Testis (tissue), 3 donors: ENCODE results near the gene KCNJ16. TPM values are rescaled to one million over a fixed set of nuclear protein-coding genes. Genes with fewer than 3 reads are reported as not detected.

Source experiments
- DNase-seq: peaks from one replicate; pipeline ENCODE4 v3.0.0-alpha.2; 2019
- H3K27ac ChIP-seq, 2 donors: fragments of 200-600 bp; sonication (generic); one replicate each; pipeline ENCODE4 v1.5.1; 2019
- H3K27me3 ChIP-seq: fragments of 200-600 bp; sonication (generic); one replicate; pipeline ENCODE4 v1.5.1; 2019
- H3K36me3 ChIP-seq: fragments of 200-600 bp; sonication (generic); one replicate; pipeline ENCODE4 v1.5.1; 2017; ENCODE audit warnings: low read depth; ENCODE audit errors: missing control alignments
- H3K4me1 ChIP-seq: fragments of 200-600 bp; sonication (generic); one replicate; pipeline ENCODE4 v1.5.1; 2019
- H3K4me3 ChIP-seq, 2 donors: fragments of 200-600 bp; sonication (generic); one replicate each; pipeline ENCODE4 v1.5.1; 2017 to 2019
- H3K9me3 ChIP-seq: fragments of 200-600 bp; sonication (generic); one replicate; pipeline ENCODE4 v1.5.1; 2017
- POLR2A ChIP-seq: fragments of 450-650 bp; IDR thresholded peaks from one replicate; pipeline ENCODE4 v1.6.1; 2017; ENCODE audit warnings: antibody characterized with exemption, mild to moderate bottlenecking, moderate library complexity
- WGBS, 2 donors: methylation state at CpG; one replicate each; pipeline ENCODE4 v1.1.5; 2018; 5-methylcytosine and 5-hydroxymethylcytosine counted together
- intact Hi-C: fragments of 100-400 bp; cut with DNase I; formaldehyde crosslinking; loops from one replicate; pipeline ENCODE4 v1.15.1; 2023; ENCODE audit warnings: low total_unique reads
- polyA plus RNA-seq: library from polyadenylated mRNA; stranded (reverse); fragments of 350-450 nt; fragmentation: Illumina TruSeq; extraction: RNeasy Lipid Tissue Mini Kit (QIAGEN cat#74804); gene quantifications from one replicate; pipeline ENCODE4 v1.2.3, GENCODE V29; 2014; ENCODE audit warnings: low read depth, low replicate concordance; ENCODE audit not compliant: insufficient read depth
- total RNA-seq, 2 donors: library from RNA; depleted of rRNA; stranded (reverse); fragments of >200 nt; gene quantifications; one replicate each; pipeline ENCODE4 v1.2.3, GENCODE V29; 2016
- TF ChIP-seq, protein P1 (sequence below), 3 experiments: fragments of 450-650 bp in 2 of 3; fragments of 200-600 bp in 1 of 3; sonication (generic) in 1 of 3; IDR thresholded peaks; one replicate each; pipeline ENCODE4 v1.5.1; 2016 to 2019; ENCODE audit warnings: antibody characterized with exemption in 3 of 3, mild to moderate bottlenecking in 2 of 3, moderate library complexity in 1 of 3

Gene KCNJ16
- total and polyA plus RNA-seq, 3 donors from 2014 or later = 2.0 to 3.7 (median 2.2) TPM

DNA sequence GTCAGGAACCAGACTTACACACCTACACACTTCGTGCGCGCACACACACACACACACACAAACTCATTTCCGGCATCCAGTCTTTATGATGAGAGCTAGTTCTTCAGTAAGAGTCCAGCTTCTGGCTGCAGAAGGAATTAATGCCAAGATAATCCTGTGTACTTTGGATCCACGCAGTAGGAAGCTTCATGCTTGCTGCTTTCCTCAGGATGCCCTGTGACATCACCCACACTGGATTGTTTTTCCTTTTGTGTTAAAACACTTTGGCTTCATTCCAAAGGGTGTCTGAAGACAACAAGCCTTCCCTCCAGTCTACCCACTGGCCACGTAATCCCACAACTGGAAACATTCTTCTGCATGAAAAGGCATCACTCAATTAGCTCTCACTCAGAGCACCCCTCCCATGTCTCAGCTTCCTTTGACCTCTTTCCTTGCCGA is 35.4 kb downstream of the KCNJ16 start:
- intact Hi-C loops = no loop called here
- DNase-seq = no peak
- H3K9me3 ChIP-seq = no peaks in the 10 kb centered on the region
- H3K27me3 ChIP-seq = no peaks in the 10 kb centered on the region
- peaks cover 8% of the 10 kb centered on the region for H3K4me1 ChIP-seq
- no peak overlapping the region for H3K27ac ChIP-seq
- TF ChIP-seq, protein P1, sequence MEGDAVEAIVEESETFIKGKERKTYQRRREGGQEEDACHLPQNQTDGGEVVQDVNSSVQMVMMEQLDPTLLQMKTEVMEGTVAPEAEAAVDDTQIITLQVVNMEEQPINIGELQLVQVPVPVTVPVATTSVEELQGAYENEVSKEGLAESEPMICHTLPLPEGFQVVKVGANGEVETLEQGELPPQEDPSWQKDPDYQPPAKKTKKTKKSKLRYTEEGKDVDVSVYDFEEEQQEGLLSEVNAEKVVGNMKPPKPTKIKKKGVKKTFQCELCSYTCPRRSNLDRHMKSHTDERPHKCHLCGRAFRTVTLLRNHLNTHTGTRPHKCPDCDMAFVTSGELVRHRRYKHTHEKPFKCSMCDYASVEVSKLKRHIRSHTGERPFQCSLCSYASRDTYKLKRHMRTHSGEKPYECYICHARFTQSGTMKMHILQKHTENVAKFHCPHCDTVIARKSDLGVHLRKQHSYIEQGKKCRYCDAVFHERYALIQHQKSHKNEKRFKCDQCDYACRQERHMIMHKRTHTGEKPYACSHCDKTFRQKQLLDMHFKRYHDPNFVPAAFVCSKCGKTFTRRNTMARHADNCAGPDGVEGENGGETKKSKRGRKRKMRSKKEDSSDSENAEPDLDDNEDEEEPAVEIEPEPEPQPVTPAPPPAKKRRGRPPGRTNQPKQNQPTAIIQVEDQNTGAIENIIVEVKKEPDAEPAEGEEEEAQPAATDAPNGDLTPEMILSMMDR (IDR thresholded peaks at IDR 0.05) = no peak
- TF ChIP-seq POLR2A = no peak
- H3K36me3 ChIP-seq = no peaks in the 10 kb centered on the region
- no peak overlapping the region for H3K4me3 ChIP-seq
- 38 to 55% methylated on average over 6 to 7 of the region's 7 CpGs for WGBS, 2 donors

GRCh38 chr17:70111201-70111600 is 36.2 kb downstream of the KCNJ16 start:
- DNase-seq = no peak
- no peaks in the 10 kb centered on the region for H3K9me3 ChIP-seq
- no peak overlapping the region for H3K27ac ChIP-seq
- no peaks in the 10 kb centered on the region for H3K36me3 ChIP-seq
- TF ChIP-seq, protein P1 (IDR thresholded peaks at IDR 0.05) = no peak
- TF ChIP-seq POLR2A = no peak
- intact Hi-C loops = no loop called here
- 85 to 94% methylated on average over 4 of the region's 4 CpGs for WGBS, 2 donors
- no peaks in the 10 kb centered on the region for H3K27me3 ChIP-seq
- H3K4me3 ChIP-seq = no peak overlapping the region
- H3K4me1 ChIP-seq = peaks cover 8% of the 10 kb centered on the region

DNA sequence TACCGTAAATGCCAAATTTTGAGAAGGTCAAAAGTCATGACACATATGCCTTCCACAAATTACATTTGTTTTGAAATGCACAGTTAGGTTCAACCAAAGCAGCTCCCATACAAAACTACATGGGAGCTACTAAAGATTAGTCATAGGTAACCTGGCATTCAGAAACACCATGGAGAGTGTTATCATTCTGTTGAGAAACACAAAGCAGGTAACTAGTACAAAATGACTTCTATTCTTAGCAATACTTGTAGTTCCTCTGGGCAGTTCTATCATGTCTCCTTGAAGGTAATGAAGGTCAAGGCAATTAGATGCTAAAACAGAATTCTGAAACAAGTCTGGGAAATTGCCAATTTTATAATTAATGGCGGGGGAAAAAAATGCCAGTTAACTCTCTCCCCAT is 39.4 kb downstream of the KCNJ16 start:
- no peak for DNase-seq
- WGBS, 2 donors = 72 to 81% methylated on average over 2 of the region's 2 CpGs
- H3K4me3 ChIP-seq = no peak overlapping the region
- intact Hi-C loops = no loop called here
- no peak overlapping the region for H3K27ac ChIP-seq
- H3K36me3 ChIP-seq = no peaks in the 10 kb centered on the region
- no peaks in the 10 kb centered on the region for H3K27me3 ChIP-seq
- no peaks in the 10 kb centered on the region for H3K9me3 ChIP-seq
- no peak for TF ChIP-seq POLR2A
- TF ChIP-seq, protein P1 (IDR thresholded peaks at IDR 0.05) = no peak
- H3K4me1 ChIP-seq = peaks cover 8% of the 10 kb centered on the region

DNA sequence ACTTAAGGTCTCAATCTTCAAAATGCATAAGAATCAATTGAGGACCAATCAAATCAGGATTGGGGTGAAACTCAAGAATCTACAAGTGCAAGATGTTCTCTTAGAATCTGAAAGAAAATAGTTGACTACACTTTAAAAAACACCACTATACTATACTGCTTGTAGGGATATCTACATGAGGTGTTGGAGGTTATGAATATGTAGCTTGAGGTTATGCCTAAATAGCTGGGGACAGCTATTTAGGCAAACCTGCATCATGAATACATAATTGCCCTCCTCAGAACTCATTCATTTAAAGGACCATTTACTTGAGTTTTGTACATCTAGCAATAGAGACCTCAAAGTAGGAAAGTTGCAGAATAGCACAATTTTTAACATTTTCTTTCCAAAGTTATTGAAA is 40.1 kb downstream of the KCNJ16 start:
- DNase-seq = no peak
- no peaks in the 10 kb centered on the region for H3K27me3 ChIP-seq
- H3K4me1 ChIP-seq = peaks cover 5% of the 10 kb centered on the region
- H3K36me3 ChIP-seq = no peaks in the 10 kb centered on the region
- intact Hi-C loops = no loop called here
- no peak for TF ChIP-seq POLR2A
- TF ChIP-seq, protein P1 (IDR thresholded peaks at IDR 0.05) = no peak
- H3K9me3 ChIP-seq = no peaks in the 10 kb centered on the region
- H3K27ac ChIP-seq = no peak overlapping the region
- no peak overlapping the region for H3K4me3 ChIP-seq

DNA sequence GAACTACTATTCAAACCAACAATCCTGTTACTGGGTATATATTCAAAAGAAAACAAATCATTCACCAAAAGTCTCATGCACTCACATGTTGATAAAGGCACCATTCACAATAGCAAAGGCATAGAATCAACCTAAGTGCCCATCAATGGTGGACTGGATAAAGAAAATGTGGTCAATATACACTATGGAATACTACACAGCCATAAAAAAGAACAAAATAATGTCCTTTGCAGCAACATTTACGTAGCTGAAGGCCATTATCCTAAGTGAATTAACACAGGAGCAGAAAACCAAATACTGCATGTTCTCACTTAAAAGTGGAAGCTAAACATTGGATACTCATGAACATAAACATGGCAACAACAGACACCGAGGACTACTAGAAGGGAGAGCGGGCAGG is 41.9 kb downstream of the KCNJ16 start:
- no peak for TF ChIP-seq POLR2A
- H3K4me3 ChIP-seq = no peak overlapping the region
- no peak for DNase-seq

More for the DNA sequence above, 41.9 kb downstream of the KCNJ16 start:
- intact Hi-C loops = no loop called here
- H3K4me1 ChIP-seq = no peaks in the 10 kb centered on the region
- 96 to 97% methylated on average over 3 of the region's 3 CpGs for WGBS, 2 donors
- no peaks in the 10 kb centered on the region for H3K27me3 ChIP-seq
- H3K36me3 ChIP-seq = no peaks in the 10 kb centered on the region
- H3K9me3 ChIP-seq = no peaks in the 10 kb centered on the region
- no peak overlapping the region for H3K27ac ChIP-seq
